GM12892 (cell line): ENCODE data around the gene MAP3K5.
"Not testable (repeated sequence)": the region's sequence is repeated elsewhere in the genome, so short reads cannot be mapped to it uniquely, and the experiment has no call there.

Source experiments
- DNase-seq: peaks from one replicate; pipeline ENCODE4 v3.0.0; 2011; ENCODE audit not compliant: insufficient read length
- FAIRE-seq: peaks from 2 replicates; lab custom pipeline; 2011; peaks lifted over from hg19 to GRCh38; lab: Jason Lieb, UNC
- POLR2A ChIP-seq: IDR thresholded peaks from 2 replicates; pipeline ENCODE4 v1.6.1; 2011; ENCODE audit warnings: low read depth, low read length, control low read depth
- POLR2AphosphoS5 ChIP-seq: IDR thresholded peaks from 2 replicates; pipeline ENCODE4 v1.6.1; 2011; ENCODE audit warnings: low read depth, low read length, control low read depth
- TAF1 ChIP-seq: IDR thresholded peaks from 2 replicates; pipeline ENCODE4 v1.6.1; 2011; ENCODE audit warnings: low read depth, mild to moderate bottlenecking, control low read depth, low read length, borderline replicate concordance

Gene MAP3K5

GRCh38 chr6:136709429-136709828, 82.8 kb downstream of the MAP3K5 start:
- TF ChIP-seq POLR2AphosphoS5 = no peak
- no peak for TF ChIP-seq POLR2A
- no peak for TF ChIP-seq TAF1
- DNase-seq (no peak), FAIRE-seq (no peak)

- FAIRE-seq (no peak), DNase-seq (no peak)
- no peak for TF ChIP-seq POLR2AphosphoS5
- TF ChIP-seq POLR2A = no peak
- no peak for TF ChIP-seq TAF1
These were observed 85.8 kb downstream of the MAP3K5 start for GRCh38 chr6:136706430-136706829.

GRCh38 chr6:136703331-136703865, 88.9 kb downstream of the MAP3K5 start:
- no peak for DNase-seq
- no peak for FAIRE-seq
- TF ChIP-seq POLR2AphosphoS5 = no peak
- TF ChIP-seq POLR2A = no peak
- no peak for TF ChIP-seq TAF1

GRCh38 chr6:136701045-136701444, 91.2 kb downstream of the MAP3K5 start:
- no peak for DNase-seq
- FAIRE-seq = no peak
- no peak for TF ChIP-seq POLR2AphosphoS5
- TF ChIP-seq TAF1 = no peak
- TF ChIP-seq POLR2A = no peak

- DNase-seq = no peak
- no peak for FAIRE-seq
- no peak for TF ChIP-seq POLR2AphosphoS5
- TF ChIP-seq POLR2A = no peak
- no peak for TF ChIP-seq TAF1
These were observed 92.9 kb downstream of the MAP3K5 start for GRCh38 chr6:136699358-136699757.

GRCh38 chr6:136696783-136697364, 95.4 kb downstream of the MAP3K5 start:
- TF ChIP-seq POLR2AphosphoS5 = no peak
- no peak for TF ChIP-seq POLR2A
- no peak for TF ChIP-seq TAF1
- no peak for DNase-seq
- no peak for FAIRE-seq

GRCh38 chr6:136696238-136696637, 96.0 kb downstream of the MAP3K5 start:
- FAIRE-seq = no peak
- TF ChIP-seq TAF1 (no peak), POLR2A (no peak), POLR2AphosphoS5 (no peak)
- DNase-seq = no peak

GRCh38 chr6:136695412-136695811, 96.9 kb downstream of the MAP3K5 start:
- FAIRE-seq (no peak), DNase-seq (no peak)
- no peak for TF ChIP-seq TAF1
- no peak for TF ChIP-seq POLR2AphosphoS5
- no peak for TF ChIP-seq POLR2A

GRCh38 chr6:136693090-136693489, 99.2 kb downstream of the MAP3K5 start:
- no peak for DNase-seq
- no peak for FAIRE-seq
- TF ChIP-seq TAF1 (no peak), POLR2A (no peak), POLR2AphosphoS5 (no peak)

GRCh38 chr6:136687894-136688293, 104.4 kb downstream of the MAP3K5 start:
- not testable (repeated sequence) for DNase-seq, FAIRE-seq

GRCh38 chr6:136685540-136686108, 106.7 kb downstream of the MAP3K5 start:
- no peak for TF ChIP-seq TAF1
- no peak for TF ChIP-seq POLR2AphosphoS5
- no peak for TF ChIP-seq POLR2A
- FAIRE-seq (no peak), DNase-seq (no peak)

- DNase-seq = no peak
- no peak for FAIRE-seq
- no peak for TF ChIP-seq POLR2AphosphoS5
These were observed 107.8 kb downstream of the MAP3K5 start for GRCh38 chr6:136684466-136684865.

- TF ChIP-seq TAF1 (no peak), POLR2AphosphoS5 (no peak), POLR2A (no peak)
- DNase-seq (no peak), FAIRE-seq (no peak)
These were observed 108.9 kb downstream of the MAP3K5 start for GRCh38 chr6:136683209-136683941.
